Activated CD8-positive, alpha-beta memory T cell treated with anti-CD3 and anti-CD28 coated beads for 4 hours (primary cell): ENCODE data around the gene HDAC11.
A peak's percentile ranks its signal among the peaks of the same experiment; 100 is the strongest.
"Not testable (repeated sequence)": the region's sequence is repeated elsewhere in the genome, so short reads cannot be mapped to it uniquely, and the experiment has no call there.

ENCODE experiments used
- DNase-seq, 2 donors: peaks; one replicate each; pipeline ENCODE4 v3.0.0-alpha.2; 2020; ENCODE audit warnings: low read depth in 2 of 2

Gene HDAC11

DNA sequence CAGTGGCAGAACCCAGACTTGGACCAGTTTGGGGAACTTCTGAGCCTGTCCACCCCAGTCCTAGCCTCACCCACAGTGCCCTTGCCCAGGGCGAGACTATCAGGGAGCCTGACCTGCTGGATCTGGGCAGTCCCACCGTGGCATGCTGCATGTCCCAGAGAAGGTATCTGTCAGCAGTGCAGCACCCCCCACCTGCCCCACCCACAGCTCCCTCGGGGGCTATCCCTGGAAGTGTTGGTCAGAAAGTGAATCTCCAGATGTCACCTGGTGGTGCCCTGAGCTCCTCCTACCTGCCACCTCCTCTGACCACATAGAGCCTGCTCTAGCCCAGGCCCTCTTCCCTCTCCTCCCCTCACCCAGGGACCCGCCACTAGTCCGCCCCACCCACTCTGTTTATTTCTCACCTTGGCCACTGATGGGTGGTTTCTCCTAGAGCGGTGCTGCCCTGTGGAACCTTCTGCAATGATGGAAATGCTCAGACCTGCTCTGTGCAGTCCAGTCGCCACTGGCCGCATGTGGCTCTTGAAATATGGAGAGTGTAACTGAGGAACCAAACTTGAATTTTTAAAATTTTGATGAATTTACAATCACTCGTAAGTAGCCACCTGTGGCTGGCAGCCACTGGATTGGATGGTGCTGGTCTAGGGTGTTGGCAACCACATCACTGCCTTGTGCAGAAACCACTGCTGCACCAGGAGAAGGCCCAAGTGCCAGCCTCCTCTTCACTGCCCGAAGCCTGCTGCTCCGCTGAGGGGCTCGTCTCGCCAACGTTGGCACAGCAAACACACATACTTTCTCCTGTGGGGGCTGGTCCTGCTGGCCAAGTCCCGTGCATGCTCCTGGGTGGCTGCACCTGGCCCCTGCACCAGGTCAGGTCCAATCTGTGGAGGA lies 13.1 kb downstream of the HDAC11 start:
- DNase-seq = no peak

- DNase-seq = no peak
Observed at GRCh38 chr3:13493867-13494441, 13.8 kb downstream of the HDAC11 start.

DNA sequence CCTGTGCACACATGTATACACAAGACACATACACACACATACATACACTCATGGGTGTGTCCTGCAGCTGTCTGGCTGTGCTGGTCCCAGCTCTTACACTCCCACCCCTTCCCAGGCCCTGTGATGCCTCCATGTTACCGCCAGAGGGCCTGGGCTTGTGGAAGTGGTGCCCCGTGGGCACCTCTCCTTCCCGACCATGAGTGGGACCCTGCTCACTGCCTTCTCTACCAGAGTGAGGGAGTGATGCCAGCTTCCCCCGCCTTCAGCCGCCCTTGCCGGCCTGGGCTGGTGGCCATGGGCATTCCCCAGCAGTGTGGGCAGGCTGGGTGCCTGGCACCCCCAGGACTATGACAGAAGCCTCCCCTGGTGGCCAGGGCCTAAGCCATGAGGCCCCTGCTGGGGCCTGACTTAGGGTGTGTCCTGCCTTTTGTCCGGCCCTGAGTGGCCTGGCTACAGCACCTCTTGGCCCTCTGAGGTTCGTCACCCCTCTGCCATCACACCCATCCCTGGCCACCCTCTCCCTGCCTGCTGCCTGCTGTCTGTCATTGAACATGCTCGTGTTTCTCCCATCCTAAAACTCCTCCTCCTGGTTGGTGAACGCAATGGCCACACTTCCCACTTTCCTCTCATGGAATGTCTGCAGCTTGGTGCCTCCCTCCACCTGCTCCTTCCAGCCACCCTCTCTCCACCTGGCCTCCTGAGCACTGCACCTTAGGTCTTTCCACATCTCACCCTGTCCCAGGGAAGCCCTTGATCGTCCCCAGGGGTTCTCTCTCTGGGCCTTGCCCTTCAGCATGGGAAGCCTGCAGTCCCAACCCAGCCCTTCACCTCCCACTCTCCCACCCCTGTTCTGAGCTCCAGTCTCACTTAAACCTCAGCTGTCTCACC lies 14.6 kb downstream of the HDAC11 start:
- no peak for DNase-seq

- DNase-seq = no peak
Observed at GRCh38 chr3:13495351-13495813, 15.3 kb downstream of the HDAC11 start.

DNA sequence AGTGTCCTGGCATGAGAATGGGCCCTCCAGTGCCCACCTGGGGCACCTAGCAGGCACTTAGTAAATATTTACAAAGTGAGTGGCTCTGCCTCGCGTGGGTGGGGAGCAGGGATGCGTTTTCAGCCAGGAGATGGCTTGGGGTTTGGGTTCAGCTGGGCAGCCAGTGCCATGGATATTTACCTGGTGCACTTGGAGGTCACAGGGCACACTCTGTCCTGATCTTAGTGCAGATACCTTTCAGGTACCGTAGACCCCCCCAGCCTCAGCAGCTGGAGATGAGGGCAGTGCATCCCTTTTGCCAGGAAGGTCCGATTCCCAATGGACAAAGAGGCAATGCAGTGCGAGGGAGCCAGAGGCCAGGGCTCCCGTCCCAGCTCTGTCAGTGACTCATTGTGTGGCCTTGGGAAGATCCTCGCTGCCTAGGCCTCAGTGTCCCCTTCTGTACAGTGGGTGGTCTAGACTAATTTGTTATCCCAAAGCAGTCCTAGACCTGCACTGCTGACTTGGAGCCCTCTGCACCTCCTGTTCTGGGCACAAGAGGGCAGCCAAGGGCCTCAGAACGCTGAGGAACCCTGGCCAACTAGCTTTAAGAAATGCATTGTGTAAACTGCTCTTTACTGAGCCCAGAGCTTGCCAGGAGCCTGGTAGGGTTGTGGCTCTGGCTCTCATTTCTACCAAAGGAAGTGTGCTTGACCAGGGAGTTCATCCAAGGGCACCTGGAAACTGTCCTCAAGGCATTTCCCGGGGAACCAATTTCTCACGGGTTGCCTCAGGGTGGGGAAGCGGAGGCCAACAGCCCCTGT lies 16.0 kb downstream of the HDAC11 start:
- peak; percentile 31 to 40 for DNase-seq

GRCh38 chr3:13496879-13497278 lies 16.8 kb downstream of the HDAC11 start:
- DNase-seq = no peak

DNA sequence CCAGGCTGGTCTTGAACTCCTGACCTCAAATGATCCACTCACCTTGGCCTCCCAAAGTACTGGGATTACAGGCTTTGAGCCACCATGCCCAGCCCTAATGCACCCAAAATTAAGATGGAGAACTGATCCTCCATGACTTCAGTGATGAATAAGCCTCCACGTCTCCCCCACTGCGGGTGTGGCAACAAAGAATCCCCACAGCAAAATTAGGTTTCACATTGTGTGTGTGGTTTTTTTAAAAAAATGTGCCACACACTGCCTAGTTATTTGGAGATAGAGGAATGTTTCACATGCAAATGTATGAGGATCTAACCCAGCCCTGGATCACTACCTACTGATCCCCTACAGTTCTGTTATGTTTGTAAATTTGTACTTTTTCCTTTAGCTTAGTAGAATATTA lies 17.3 kb downstream of the HDAC11 start:
- no peak for DNase-seq

GRCh38 chr3:13498354-13499060 lies 18.4 kb downstream of the HDAC11 start:
- no peak for DNase-seq

GRCh38 chr3:13499246-13499645 lies 19.1 kb downstream of the HDAC11 start:
- not testable (repeated sequence) for DNase-seq

GRCh38 chr3:13500133-13500885 lies 20.2 kb downstream of the HDAC11 start:
- no peak for DNase-seq

DNA sequence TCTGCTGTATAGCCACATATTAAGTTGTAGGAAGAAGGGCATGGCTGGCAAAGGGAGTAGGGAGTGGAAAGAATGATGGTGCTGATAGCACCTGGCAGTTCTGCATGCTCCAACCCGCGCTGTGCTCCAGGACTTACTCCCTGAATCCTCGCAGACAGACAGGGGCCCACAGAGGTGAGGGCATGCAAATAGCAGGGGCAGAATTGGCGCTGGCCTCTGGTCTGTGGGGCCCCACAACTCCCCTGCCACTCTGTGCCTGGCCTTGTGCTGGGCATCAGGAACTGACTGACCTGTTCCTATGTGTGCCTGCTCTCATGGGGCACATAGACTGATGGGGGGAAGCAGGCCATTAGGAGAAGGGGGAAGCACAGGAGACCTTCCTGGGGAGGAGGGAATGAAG lies 20.9 kb downstream of the HDAC11 start:
- no peak for DNase-seq

- no peak for DNase-seq
Observed at GRCh38 chr3:13501521-13501920, 21.4 kb downstream of the HDAC11 start.

GRCh38 chr3:13501958-13502790 lies 22.1 kb downstream of the HDAC11 start:
- DNase-seq = no peak

DNA sequence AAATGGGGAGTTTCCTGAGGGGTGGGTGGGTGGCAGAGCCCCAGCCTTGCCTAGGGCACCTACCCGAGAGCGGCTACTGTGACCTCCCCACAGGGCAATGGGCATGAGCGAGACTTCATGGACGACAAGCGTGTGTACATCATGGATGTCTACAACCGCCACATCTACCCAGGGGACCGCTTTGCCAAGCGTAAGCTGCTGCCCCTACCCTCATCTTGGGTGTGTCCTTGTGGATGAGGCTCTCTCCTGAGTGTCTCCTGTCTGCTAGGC lies 22.6 kb downstream of the HDAC11 start:
- no peak for DNase-seq

- no peak for DNase-seq
Observed at GRCh38 chr3:13504161-13504831, 24.2 kb downstream of the HDAC11 start.

DNA sequence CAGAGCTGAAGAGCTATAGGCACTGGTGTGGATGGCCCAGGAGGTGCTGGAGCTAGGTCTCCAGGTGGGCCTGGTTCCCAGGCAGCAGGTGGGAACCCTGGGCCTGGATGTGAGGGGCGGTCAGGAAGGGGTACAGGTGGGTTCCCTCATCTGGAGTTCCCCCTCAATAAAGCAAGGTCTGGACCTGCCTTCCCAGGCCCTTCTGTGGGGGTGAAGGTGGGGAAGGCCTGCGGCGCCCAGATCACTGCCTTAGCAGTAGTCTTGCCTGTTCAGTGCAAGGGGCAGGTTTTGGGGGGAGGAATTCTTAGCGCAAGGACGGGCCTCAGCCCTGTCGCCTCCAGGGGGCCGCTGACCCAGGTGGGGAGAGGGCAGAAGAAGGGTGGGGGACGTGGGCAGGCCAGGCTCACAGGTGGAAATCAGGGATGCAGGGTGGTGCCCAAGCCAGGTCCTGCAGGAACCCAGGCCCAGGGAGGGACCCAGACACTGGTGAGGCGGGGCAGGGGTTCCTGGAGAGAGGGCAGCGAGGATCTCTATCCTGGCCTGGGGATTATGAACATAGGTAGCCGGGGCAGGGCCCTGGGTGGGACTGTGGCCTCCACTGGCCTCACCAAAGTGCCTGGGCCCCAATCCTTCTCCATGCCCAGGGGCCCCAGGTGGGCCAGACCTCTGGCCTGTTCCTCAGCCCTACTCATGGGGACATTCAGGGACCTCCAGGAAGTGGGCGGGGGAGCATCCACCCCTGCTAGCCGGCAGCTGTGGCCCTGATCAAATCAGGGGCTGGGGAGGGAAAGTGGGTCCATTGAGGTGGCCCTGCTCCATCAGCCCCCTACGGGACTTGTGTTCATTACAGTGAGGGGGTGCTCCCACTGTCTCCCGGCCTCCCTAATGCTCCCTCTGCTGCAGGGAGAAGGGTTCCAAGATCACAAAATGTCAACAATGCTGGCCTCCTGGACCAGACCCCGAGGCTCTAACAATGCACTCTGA lies 25.3 kb downstream of the HDAC11 start:
- DNase-seq = no peak

DNA sequence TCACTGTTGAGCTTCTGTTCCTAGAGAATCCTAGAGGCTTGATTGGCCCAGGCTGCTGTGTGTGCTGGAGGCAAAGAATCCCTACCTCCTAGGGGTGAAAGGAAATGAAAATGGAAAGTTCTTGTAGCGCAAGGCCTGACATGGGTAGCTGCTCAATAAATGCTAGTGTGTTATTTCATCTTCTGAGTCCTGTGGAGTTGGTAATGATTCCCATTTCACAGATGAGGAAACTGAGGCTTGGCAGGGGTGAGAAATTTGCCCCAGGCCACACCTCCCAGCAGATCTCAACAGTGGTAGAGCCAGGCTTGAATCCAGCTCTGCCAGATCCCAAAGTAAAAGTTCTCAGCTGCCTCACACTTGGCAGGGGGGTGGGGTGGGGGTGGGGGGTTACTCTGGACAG lies 26.1 kb downstream of the HDAC11 start:
- no peak for DNase-seq

- DNase-seq = no peak
Observed at GRCh38 chr3:13506680-13507079, 26.6 kb downstream of the HDAC11 start.
